ENCODE results near the gene UBE2O. TPM values are rescaled to one million over a fixed set of nuclear protein-coding genes. Genes with fewer than 3 reads are reported as not detected.
A peak's percentile ranks its signal among the peaks of the same experiment; 100 is the strongest.

UBE2O gene
- total RNA-seq, 2 donors from 2014 or later = 29.1 to 38.9 TPM

DNA sequence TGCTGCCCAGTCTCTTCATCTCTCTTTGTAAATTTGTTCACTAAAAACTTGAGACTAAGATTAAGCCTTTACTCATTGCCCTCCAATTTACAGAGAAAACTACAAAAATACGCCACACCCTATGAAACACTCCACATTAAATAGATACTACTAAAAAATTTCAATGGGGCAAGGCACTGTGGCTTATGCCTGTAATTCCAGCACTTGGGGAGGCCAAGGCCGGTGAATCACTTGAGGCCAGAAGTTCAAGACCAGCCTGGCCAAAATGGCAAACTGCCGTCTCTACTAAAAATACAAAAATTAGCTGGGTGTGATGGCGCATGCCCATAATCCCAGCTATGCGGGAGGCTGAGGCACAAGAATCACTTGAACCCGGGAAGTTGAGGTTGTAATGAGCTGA lies 3.8 kb downstream of the UBE2O start:
- no peak for ATAC-seq
- H3K27ac Mint-ChIP-seq = peak overlapping the region; percentile 72

GRCh38 chr17:76447931-76448652 lies 4.9 kb downstream of the UBE2O start:
- H3K27me3 Mint-ChIP-seq = no peaks in the 10 kb centered on the region
- peaks cover 42% of the 10 kb centered on the region for H3K4me1 Mint-ChIP-seq
- H3K4me3 Mint-ChIP-seq = no peak overlapping the region
- peaks cover 3% of the 10 kb centered on the region for H3K36me3 Mint-ChIP-seq (ENCODE audit: low read depth)
- H3K27ac Mint-ChIP-seq = no peak overlapping the region
- no peaks in the 10 kb centered on the region for H3K9me3 ChIP-seq (ENCODE audit: control insufficient read depth, low read length, poor library complexity, severe bottlenecking)
- no peak for DNase-seq
- no peak for ATAC-seq

More for the DNA sequence above, 3.8 kb downstream of the UBE2O start:
- H3K4me3 Mint-ChIP-seq = no peak overlapping the region
- no peak for DNase-seq
- H3K9me3 ChIP-seq (ENCODE audit: control insufficient read depth, low read length, poor library complexity, severe bottlenecking) = no peaks in the 10 kb centered on the region
- H3K36me3 Mint-ChIP-seq (ENCODE audit: low read depth) = no peaks in the 10 kb centered on the region
- peaks cover 39% of the 10 kb centered on the region for H3K4me1 Mint-ChIP-seq
- H3K27me3 Mint-ChIP-seq = no peaks in the 10 kb centered on the region

DNA sequence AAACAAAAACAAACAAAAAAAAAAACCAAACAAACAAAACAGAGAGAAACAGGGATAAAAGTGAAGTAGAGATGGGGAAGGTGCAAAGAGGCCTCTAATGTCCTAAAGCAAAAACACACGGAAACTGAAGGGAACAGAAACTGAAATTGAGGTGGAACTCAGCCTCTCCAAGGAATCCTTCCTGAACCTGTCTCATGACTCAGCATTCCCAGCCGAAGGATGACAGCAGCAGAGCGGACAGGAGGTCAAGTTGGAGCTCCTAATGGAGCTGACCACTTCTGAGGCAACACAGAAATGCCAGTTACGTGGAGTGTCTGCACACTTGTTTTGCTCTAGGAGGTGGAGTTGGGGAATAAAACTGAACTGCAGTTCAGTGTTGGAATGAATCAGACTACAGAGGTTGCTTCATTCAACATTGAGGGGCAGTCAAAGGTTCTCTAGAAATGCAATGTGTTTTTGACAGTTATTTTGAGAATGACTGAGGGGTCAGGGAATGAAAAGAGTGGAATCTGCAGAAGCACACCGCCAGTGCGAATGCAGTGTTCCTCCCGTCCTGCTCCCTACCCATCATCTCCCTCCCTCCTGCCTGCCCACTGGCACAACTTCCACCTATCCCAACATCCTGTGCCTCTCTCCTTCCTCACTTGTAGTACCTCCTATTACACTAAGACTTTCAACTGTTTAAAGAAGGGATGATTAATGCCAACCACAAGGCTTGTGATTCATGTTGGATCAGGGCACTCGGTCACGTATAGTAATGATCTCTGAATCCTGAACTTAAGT lies 6.3 kb downstream of the UBE2O start:
- H3K4me1 Mint-ChIP-seq = peaks cover 50% of the 10 kb centered on the region
- DNase-seq (no peak), ATAC-seq (no peak)
- no peaks in the 10 kb centered on the region for H3K9me3 ChIP-seq (ENCODE audit: control insufficient read depth, low read length, poor library complexity, severe bottlenecking)
- H3K27me3 Mint-ChIP-seq = no peaks in the 10 kb centered on the region
- peaks cover 6% of the 10 kb centered on the region for H3K36me3 Mint-ChIP-seq (ENCODE audit: low read depth)
- H3K4me3 Mint-ChIP-seq = no peak overlapping the region
- H3K27ac Mint-ChIP-seq = no peak overlapping the region

- no peak for ATAC-seq
- no peaks in the 10 kb centered on the region for H3K27me3 Mint-ChIP-seq
- H3K4me3 Mint-ChIP-seq = no peak overlapping the region
- peaks cover 52% of the 10 kb centered on the region for H3K4me1 Mint-ChIP-seq
- no peak overlapping the region for H3K27ac Mint-ChIP-seq
- H3K9me3 ChIP-seq (ENCODE audit: control insufficient read depth, low read length, poor library complexity, severe bottlenecking) = no peaks in the 10 kb centered on the region
- H3K36me3 Mint-ChIP-seq (ENCODE audit: low read depth) = peaks cover 6% of the 10 kb centered on the region
- DNase-seq = no peak
Measured at GRCh38 chr17:76445697-76446448, 7.1 kb downstream of the UBE2O start.

DNA sequence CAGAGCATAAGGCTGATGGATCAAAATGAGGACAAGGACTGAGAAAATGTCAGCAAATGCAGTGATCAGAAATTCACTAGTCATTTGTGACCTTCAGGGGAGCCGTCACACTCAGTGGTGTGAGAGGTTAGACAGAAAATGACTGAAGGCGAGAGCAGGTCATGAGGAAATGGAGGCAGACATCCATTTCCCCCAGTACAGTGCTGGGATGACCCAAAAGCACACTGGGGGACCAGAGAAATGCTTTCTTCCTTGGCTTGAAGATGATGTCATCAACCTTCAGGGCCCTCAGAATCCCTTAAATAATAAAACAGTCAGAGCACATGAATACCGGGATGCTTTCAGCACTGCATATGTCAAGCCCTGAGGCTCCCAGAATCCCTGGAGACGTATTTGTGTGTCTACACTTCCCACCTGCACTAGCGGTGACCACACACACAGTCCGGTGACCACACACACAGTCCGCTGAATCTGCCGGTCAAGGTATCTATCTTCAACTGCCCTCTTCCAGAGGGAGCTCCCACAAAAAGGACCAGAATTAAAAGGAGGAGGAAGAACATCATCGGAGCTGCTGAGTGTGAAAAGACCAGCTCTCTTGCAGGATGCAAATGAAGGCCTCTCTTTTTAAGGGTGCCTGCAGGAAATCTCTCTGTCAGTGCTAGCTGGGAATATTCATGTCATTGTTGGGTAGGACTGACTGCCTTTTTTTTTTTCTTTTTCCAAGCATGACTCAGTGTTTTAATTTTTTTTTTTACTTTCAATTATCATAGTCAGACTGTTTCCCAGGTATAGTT lies 8.2 kb downstream of the UBE2O start:
- no peak overlapping the region for H3K27ac Mint-ChIP-seq
- H3K36me3 Mint-ChIP-seq (ENCODE audit: low read depth) = peaks cover 6% of the 10 kb centered on the region
- H3K9me3 ChIP-seq (ENCODE audit: control insufficient read depth, low read length, poor library complexity, severe bottlenecking) = no peaks in the 10 kb centered on the region
- ATAC-seq = no peak
- no peak overlapping the region for H3K4me3 Mint-ChIP-seq
- no peak for DNase-seq
- H3K4me1 Mint-ChIP-seq = peaks cover 48% of the 10 kb centered on the region
- H3K27me3 Mint-ChIP-seq = no peaks in the 10 kb centered on the region

DNA sequence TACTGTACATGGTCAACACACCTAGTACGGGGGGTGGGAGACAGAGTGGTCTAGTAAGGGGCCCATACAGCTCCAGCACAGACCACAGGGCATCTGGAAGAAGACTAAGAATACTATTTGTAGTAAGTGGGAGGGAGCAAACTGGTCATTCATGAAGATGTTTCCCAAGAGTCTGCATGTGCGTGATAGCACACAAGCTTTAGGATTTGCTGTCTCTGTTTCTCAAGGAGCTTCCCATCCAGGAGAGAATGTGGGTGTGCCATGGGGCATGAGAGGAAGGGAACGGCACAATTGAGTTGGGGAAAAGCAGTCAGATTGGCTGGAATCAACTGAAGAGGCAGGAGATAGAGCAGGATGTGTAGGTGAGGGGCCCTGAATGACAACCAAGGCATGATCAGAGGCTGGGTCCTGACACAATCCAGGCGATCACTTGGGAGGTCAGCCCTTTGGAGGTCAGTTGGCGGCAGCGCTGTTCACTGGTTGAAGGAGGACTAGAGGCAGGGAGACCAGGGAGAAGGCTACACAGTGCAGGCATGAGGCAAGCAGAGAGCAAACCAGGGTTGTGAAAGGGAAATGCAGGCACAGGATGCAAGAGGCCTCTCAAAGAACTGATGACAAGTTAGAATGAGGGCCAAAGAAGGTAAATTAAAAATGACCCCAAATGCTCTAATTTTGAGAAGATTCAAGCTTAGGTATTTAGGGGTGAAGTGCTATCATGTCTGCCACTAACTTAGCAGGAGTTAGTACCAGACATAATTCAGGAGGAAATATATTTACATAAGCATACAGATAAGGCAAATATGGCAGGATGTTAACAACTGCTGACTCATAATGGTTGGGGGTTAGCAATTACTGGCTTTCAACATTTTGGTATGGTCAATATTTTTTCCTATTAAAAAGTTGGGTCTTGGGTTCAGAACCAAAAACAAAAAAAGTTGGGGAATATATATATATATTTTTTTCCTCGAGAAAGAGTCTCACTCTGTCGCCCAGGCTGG lies 10.3 kb downstream of the UBE2O start:
- H3K27me3 Mint-ChIP-seq = no peaks in the 10 kb centered on the region
- no peak for ATAC-seq
- H3K4me1 Mint-ChIP-seq = peaks cover 55% of the 10 kb centered on the region
- no peak for DNase-seq
- no peak overlapping the region for H3K4me3 Mint-ChIP-seq
- H3K36me3 Mint-ChIP-seq (ENCODE audit: low read depth) = peaks cover 6% of the 10 kb centered on the region
- no peaks in the 10 kb centered on the region for H3K9me3 ChIP-seq (ENCODE audit: control insufficient read depth, low read length, poor library complexity, severe bottlenecking)
- H3K27ac Mint-ChIP-seq = no peak overlapping the region

DNA sequence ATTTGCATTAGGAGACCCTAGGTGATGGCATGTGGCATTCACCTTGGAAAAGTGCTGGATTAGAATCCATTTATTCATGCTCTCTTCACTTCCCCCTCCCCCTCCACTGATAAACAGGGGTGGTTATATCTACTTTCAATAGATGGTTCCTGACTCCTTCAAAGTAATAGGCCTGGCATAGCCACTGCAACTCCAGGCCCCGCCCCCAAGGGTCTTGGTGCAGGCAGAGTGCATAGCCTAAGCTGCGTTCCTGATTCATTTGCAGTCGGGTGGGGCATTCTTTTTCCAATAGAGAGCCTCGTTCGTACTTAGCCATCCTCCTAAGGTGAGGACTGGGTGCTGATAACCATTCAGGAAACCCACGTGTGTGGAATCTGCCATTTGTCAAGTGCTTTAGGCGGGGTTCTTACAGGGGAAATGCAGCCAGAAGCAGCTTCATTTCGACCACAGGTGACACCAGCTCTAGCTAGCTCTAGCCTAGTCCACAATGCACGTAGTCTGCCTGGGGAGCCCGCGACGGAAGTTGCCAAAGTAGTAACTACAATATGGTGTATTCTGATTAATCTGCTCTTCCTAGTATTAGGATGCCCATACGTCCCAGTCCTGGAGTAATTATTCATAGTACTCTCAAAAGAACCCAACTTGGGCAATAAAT lies 11.1 kb downstream of the UBE2O start:
- H3K4me3 Mint-ChIP-seq = no peak overlapping the region
- ATAC-seq (no peak), DNase-seq (no peak)
- H3K27ac Mint-ChIP-seq = no peak overlapping the region
- H3K9me3 ChIP-seq (ENCODE audit: control insufficient read depth, low read length, poor library complexity, severe bottlenecking) = no peaks in the 10 kb centered on the region
- H3K4me1 Mint-ChIP-seq = peaks cover 50% of the 10 kb centered on the region
- peaks cover 6% of the 10 kb centered on the region for H3K36me3 Mint-ChIP-seq (ENCODE audit: low read depth)
- H3K27me3 Mint-ChIP-seq = no peaks in the 10 kb centered on the region

DNA sequence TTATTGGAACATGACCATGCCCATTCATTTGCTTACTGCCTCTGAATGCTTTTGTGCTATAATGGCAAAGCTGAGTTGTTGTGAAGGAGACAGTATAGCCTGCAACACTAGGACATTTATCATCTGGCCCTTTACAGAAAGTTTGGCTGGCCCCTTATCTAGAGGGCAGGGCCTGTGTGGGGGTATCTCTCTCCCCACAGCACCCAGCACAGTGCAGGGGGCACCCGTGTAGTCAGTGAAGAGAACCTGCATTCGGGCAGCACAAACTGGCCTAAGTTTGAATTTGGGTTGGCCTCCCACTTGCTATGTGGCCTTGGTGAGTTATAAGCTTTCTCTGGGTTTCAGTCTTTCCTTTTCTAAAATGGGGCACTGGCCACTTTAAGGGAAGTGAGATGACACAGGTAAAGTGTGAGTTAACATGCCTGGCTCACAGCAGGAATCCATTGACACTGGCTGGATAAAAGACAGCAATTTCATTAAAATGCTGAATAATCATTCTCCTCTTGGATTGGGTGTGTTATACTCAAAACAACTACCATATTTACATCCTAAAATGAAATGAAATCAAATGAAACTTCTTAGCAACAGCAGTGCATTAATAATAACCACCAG lies 12.1 kb downstream of the UBE2O start:
- DNase-seq (no peak), ATAC-seq (no peak)
- H3K27ac Mint-ChIP-seq = no peak overlapping the region
- H3K4me1 Mint-ChIP-seq = peaks cover 50% of the 10 kb centered on the region
- H3K27me3 Mint-ChIP-seq = no peaks in the 10 kb centered on the region
- peaks cover 6% of the 10 kb centered on the region for H3K36me3 Mint-ChIP-seq (ENCODE audit: low read depth)
- no peak overlapping the region for H3K4me3 Mint-ChIP-seq
- H3K9me3 ChIP-seq (ENCODE audit: control insufficient read depth, low read length, poor library complexity, severe bottlenecking) = no peaks in the 10 kb centered on the region

- H3K27ac Mint-ChIP-seq = no peak overlapping the region
- H3K27me3 Mint-ChIP-seq = no peaks in the 10 kb centered on the region
- ATAC-seq (no peak), DNase-seq (no peak)
- no peak overlapping the region for H3K4me3 Mint-ChIP-seq
- H3K4me1 Mint-ChIP-seq = peaks cover 50% of the 10 kb centered on the region
- no peaks in the 10 kb centered on the region for H3K9me3 ChIP-seq (ENCODE audit: control insufficient read depth, low read length, poor library complexity, severe bottlenecking)
- H3K36me3 Mint-ChIP-seq (ENCODE audit: low read depth) = peaks cover 6% of the 10 kb centered on the region
Measured at GRCh38 chr17:76439314-76439928, 13.5 kb downstream of the UBE2O start.

DNA sequence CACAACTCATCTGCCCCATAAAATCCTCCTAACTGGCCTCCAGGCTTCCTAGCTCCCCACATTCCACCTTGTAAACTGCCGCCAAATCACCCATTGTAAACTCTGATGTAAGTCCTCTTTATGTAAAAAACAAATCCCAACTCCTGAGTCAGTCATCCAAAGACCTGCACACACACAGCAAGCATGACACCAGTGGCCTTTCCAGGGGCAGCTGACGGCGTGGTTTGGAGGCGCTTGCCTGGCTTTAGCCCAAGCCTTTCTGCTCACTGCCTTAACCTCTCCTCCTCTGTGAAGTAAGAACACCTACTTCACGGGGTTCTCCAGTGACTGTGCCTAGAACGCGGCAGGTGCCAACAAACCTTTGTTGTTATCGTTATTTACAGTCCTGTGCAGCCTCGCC lies 14.0 kb downstream of the UBE2O start:
- H3K4me3 Mint-ChIP-seq = no peak overlapping the region
- no peak for DNase-seq
- peaks cover 6% of the 10 kb centered on the region for H3K36me3 Mint-ChIP-seq (ENCODE audit: low read depth)
- H3K9me3 ChIP-seq (ENCODE audit: control insufficient read depth, low read length, poor library complexity, severe bottlenecking) = no peaks in the 10 kb centered on the region
- ATAC-seq = no peak
- H3K4me1 Mint-ChIP-seq = peaks cover 50% of the 10 kb centered on the region
- H3K27ac Mint-ChIP-seq = peak overlapping the region; percentile 32
- no peaks in the 10 kb centered on the region for H3K27me3 Mint-ChIP-seq

Measured in T-helper 17 cell (primary cell).